Glutamatergic neuron (in vitro differentiated cells): Measurements from ENCODE around the gene ETS1. TPM values are rescaled to one million over a fixed set of nuclear protein-coding genes. Genes with fewer than 3 reads are reported as not detected.

Source experiments
- DNase-seq: peaks from one replicate; pipeline ENCODE4 v3.0.0; 2022
- H3K27ac Mint-ChIP-seq: one replicate; pipeline ENCODE4 v1.8.0; 2020; ENCODE audit warnings: mild to moderate bottlenecking, mixed read lengths, inconsistent platforms; ENCODE audit not compliant: unreplicated experiment
- H3K27me3 Mint-ChIP-seq: one replicate; pipeline ENCODE4 v1.8.0; 2020; ENCODE audit warnings: mild to moderate bottlenecking, moderate library complexity, mixed read lengths, inconsistent platforms; ENCODE audit not compliant: unreplicated experiment
- H3K36me3 Mint-ChIP-seq: one replicate; pipeline ENCODE4 v1.8.0; 2020; ENCODE audit warnings: mild to moderate bottlenecking, mixed read lengths, inconsistent platforms; ENCODE audit not compliant: unreplicated experiment
- H3K4me1 Mint-ChIP-seq: one replicate; pipeline ENCODE4 v1.8.0; 2020; ENCODE audit warnings: mild to moderate bottlenecking, low read depth, mixed read lengths, inconsistent platforms; ENCODE audit not compliant: unreplicated experiment
- H3K4me3 Mint-ChIP-seq: one replicate; pipeline ENCODE4 v1.8.0; 2020; ENCODE audit warnings: mild to moderate bottlenecking, mixed read lengths, inconsistent platforms; ENCODE audit not compliant: unreplicated experiment
- H3K9me3 Mint-ChIP-seq: one replicate; pipeline ENCODE4 v1.8.0; 2020; ENCODE audit warnings: mild to moderate bottlenecking, moderate library complexity, mixed read lengths, inconsistent platforms; ENCODE audit not compliant: unreplicated experiment
- total RNA-seq: library from RNA; stranded (reverse); fragmentation: NEBNext Ultra II Directional; extraction: Animal tissue kit (Norgen Biotek cat#: 25700); gene quantifications from one replicate; pipeline ENCODE4 v1.2.1, GENCODE V29; 2021; ENCODE audit not compliant: unreplicated experiment
- TF ChIP-seq, protein P1 (sequence below): fragments of 200-600 bp; sonication (generic); IDR thresholded peaks from one replicate; pipeline ENCODE4 v1.5.0; 2021; ENCODE audit not compliant: partially characterized antibody, unreplicated experiment

ETS1 gene
- total RNA-seq, 1 donor from 2014 or later = 1.0 TPM

DNA sequence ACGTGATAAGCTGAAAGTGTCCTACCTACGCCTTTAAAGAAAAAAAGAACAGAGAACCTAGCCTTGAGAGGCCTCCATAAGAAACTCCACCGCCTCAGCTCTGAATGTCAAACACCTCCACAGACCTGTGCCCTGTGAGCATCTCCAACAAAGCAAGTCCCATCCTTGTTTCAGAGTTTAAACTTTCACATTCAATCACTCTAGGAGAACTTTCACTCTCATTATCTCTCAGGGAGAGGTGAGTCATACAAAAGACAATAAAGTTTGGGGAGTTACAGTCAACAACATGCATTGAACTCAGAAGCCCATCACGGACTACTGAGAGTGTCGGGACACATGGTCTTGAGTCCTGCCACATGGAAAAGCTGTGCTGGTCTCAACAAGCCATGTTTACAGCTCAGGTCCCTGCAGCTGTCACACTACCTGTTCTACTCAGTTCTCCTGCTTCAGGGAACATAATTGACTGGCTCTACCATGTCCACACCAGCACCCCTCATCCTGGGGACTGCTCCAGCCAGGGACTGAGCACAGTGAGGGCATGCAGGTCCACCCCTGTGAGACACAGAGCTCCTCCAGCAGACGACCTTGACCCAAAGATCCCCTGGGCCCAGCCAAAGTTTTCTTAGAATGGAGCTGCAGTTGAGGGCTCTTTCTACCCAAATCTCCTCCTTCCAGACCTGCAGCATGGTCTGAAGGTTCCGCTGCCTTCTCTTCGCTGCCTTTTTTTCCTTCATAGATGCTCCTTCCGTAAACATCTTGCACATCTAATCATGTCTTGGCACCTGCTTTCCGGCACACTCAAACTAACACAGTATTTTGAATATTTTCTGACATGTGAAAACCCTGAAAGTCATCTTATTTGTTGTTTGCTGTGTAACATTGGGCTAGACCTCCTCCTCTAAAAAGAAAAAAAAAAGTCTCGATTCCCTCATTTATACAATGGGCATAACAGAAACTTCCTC lies 114.9 kb downstream of the ETS1 start:
- no peak overlapping the region for H3K27ac Mint-ChIP-seq

DNA sequence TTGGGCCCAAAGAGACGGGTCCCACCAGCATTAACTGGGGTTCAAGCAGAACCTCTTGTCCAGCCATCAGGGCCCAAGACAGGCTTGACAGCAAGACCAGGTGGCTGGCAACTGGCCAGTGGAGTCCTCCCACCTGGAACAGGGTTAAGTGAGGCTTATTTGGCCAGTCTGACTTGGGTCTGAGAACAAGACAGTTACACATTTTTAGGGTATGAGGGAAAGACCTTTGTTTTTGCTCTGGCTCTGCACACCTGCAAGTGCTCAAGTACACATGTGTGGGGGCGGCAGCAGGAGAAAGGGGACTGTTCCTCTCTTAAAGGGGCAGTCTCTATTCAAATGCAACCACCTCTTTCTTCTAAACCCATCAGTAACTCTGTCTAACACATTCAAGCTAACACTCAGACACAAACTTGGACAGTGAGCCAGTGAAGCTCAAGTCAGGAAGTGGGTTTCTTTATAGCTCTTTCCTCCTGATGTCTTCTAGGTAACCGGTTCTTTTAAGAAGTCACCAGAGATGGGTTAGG lies 116.2 kb downstream of the ETS1 start:
- H3K4me1 Mint-ChIP-seq = no peaks in the 10 kb centered on the region
- DNase-seq = no peak
- no peaks in the 10 kb centered on the region for H3K27me3 Mint-ChIP-seq
- no peak overlapping the region for H3K27ac Mint-ChIP-seq
- H3K4me3 Mint-ChIP-seq = no peak overlapping the region
- H3K36me3 Mint-ChIP-seq = no peaks in the 10 kb centered on the region
- TF ChIP-seq, protein P1, sequence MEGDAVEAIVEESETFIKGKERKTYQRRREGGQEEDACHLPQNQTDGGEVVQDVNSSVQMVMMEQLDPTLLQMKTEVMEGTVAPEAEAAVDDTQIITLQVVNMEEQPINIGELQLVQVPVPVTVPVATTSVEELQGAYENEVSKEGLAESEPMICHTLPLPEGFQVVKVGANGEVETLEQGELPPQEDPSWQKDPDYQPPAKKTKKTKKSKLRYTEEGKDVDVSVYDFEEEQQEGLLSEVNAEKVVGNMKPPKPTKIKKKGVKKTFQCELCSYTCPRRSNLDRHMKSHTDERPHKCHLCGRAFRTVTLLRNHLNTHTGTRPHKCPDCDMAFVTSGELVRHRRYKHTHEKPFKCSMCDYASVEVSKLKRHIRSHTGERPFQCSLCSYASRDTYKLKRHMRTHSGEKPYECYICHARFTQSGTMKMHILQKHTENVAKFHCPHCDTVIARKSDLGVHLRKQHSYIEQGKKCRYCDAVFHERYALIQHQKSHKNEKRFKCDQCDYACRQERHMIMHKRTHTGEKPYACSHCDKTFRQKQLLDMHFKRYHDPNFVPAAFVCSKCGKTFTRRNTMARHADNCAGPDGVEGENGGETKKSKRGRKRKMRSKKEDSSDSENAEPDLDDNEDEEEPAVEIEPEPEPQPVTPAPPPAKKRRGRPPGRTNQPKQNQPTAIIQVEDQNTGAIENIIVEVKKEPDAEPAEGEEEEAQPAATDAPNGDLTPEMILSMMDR = no peak
- H3K9me3 Mint-ChIP-seq = peaks cover under 1% of the 10 kb centered on the region

More for the DNA sequence above, 114.9 kb downstream of the ETS1 start:
- TF ChIP-seq, protein P1 = no peak
- no peak for DNase-seq
- Mint-ChIP-seq H3K9me3 (no peaks in the 10 kb centered on the region), H3K36me3 (no peaks in the 10 kb centered on the region), H3K4me1 (no peaks in the 10 kb centered on the region), H3K4me3 (no peak overlapping the region), H3K27me3 (no peaks in the 10 kb centered on the region)

DNA sequence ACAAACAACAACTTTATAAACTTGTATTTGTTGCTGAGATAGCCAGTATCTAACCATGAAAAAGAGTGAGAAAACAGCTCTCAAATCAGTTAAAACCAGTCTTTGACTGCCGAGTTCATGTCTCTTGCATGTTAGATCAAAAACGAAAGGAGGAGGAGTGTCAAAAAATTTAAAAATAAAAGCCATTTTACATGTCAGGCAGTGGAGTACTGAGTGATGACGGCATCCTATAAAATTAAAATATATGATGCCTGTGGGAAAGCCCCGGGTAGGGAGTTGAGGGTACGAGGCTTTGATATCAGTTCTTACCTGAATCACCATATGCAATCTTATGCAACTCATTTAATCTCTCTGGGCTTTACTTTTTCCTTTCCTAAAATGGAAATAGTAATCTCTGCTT lies 117.3 kb downstream of the ETS1 start:
- no peaks in the 10 kb centered on the region for H3K36me3 Mint-ChIP-seq
- TF ChIP-seq, protein P1 = no peak
- H3K9me3 Mint-ChIP-seq = peaks cover 5% of the 10 kb centered on the region
- H3K4me3 Mint-ChIP-seq = no peak overlapping the region
- no peaks in the 10 kb centered on the region for H3K27me3 Mint-ChIP-seq
- H3K4me1 Mint-ChIP-seq = no peaks in the 10 kb centered on the region
- DNase-seq = no peak
- no peak overlapping the region for H3K27ac Mint-ChIP-seq

DNA sequence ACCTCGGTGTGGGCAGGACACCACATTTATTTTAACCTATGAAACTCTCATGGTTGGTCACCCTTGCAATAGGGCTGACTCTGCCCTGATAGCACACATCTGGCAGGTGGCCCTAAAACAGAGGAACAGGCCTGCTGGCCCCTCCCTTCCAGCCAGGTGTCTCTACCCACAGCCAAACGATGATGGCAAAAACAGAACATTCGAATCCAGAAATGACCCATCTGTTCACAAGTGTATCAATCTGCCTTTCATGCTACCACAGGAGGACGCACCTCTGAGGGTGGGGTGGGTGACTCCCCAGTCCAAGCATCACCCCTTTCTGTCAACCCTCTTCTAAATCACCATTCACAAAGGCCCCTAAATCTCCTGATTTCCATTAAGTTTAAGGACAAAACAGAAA lies 118.1 kb downstream of the ETS1 start:
- Mint-ChIP-seq H3K9me3 (peaks cover 5% of the 10 kb centered on the region), H3K36me3 (no peaks in the 10 kb centered on the region)

More for the DNA sequence above, 118.1 kb downstream of the ETS1 start:
- Mint-ChIP-seq H3K27ac (no peak overlapping the region), H3K4me1 (no peaks in the 10 kb centered on the region), H3K4me3 (no peak overlapping the region), H3K27me3 (no peaks in the 10 kb centered on the region)
- TF ChIP-seq, protein P1 = no peak
- no peak for DNase-seq
